Endothelial cell of umbilical vein (primary cell): ENCODE measurements around the gene KAT6B. TPM values are rescaled to one million over a fixed set of nuclear protein-coding genes. Genes with fewer than 3 reads are reported as not detected.

Source experiments
- BruUV-seq: library from RNA; stranded (reverse); fragments of 400-500 nt; replicated peaks from 2 replicates; lab custom pipeline; 2021; lab: Mats Ljungman, UMichigan
- CTCF ChIA-PET: fragments of 300-600, 350-600 bp; sonication (Branson Sonifier 250); formaldehyde crosslinking; loops from one replicate; lab custom pipeline; 2021; ENCODE audit warnings: antibody characterized with exemption, inconsistent platforms; lab: Charles Lee
- POLR2A ChIA-PET: fragments of 300-600, 350-600 bp; sonication (Branson Sonifier 250); formaldehyde crosslinking; loops from one replicate; lab custom pipeline; 2021; ENCODE audit warnings: antibody characterized with exemption, inconsistent platforms; lab: Charles Lee
- DNase-seq: peaks from one replicate; pipeline ENCODE4 v3.0.0-alpha.2; 2011; ENCODE audit warnings: low read depth, low spot score
- FAIRE-seq: peaks from 2 replicates; lab custom pipeline; 2011; peaks lifted over from hg19 to GRCh38; lab: Jason Lieb, UNC
- H2AFZ ChIP-seq: 2 replicates; pipeline ENCODE4 v1.6.0; 2012; ENCODE audit warnings: low read depth, low read length, control low read depth, inconsistent platforms
- H3K27ac ChIP-seq: 2 replicates; pipeline ENCODE4 v1.5.1; 2011; ENCODE audit warnings: low read depth, mild to moderate bottlenecking, control low read depth, low read length, moderate library complexity; ENCODE audit not compliant: insufficient read depth
- H3K27me3 ChIP-seq, 2 experiments: 2 replicates each; pipeline versions ENCODE4 v1.6.0 to v1.6.1; 2011; ENCODE audit warnings: low read length in 2 of 2, mixed read lengths in 1 of 2; ENCODE audit not compliant: control insufficient read depth in 2 of 2, insufficient read depth in 2 of 2
- H3K36me3 ChIP-seq, 2 experiments: 2 replicates in 1 of 2; 3 replicates in 1 of 2; pipeline ENCODE4 v1.5.1; 2011; ENCODE audit warnings: low read length in 2 of 2, mild to moderate bottlenecking in 1 of 2, moderate library complexity in 1 of 2; ENCODE audit not compliant: control insufficient read depth in 2 of 2, insufficient read depth in 2 of 2; ENCODE audit errors: extremely low read depth in 1 of 2
- H3K4me1 ChIP-seq: 3 replicates; pipeline ENCODE4 v1.5.1; 2011; ENCODE audit warnings: mild to moderate bottlenecking, low read length; ENCODE audit not compliant: control insufficient read depth, insufficient read depth; ENCODE audit errors: extremely low read depth
- H3K4me2 ChIP-seq: 2 replicates; pipeline ENCODE4 v1.6.1; 2011; ENCODE audit warnings: low read length, control low read depth, mixed read lengths; ENCODE audit not compliant: insufficient read depth
- H3K4me3 ChIP-seq, 3 experiments: fragments of 200-600 bp in 1 of 3; sonication (generic), shearing (Covaris generic) in 1 of 3; replicated peaks in 1 of 3; 2 replicates each; pipeline ENCODE4 v1.5.1; 2011 to 2016; ENCODE audit warnings: control low read depth in 3 of 3, low read length in 3 of 3, mild to moderate bottlenecking in 2 of 3, inconsistent platforms in 1 of 3, low read depth in 1 of 3, moderate library complexity in 1 of 3; ENCODE audit not compliant: insufficient read depth in 1 of 3
- H3K79me2 ChIP-seq: 2 replicates; pipeline ENCODE4 v1.6.0; 2012; ENCODE audit warnings: low read length, inconsistent platforms; ENCODE audit not compliant: control insufficient read depth, insufficient read depth
- H3K9ac ChIP-seq: replicated peaks from 2 replicates; pipeline ENCODE3; 2011; ENCODE audit warnings: low read length, control low read depth; ENCODE audit not compliant: insufficient read depth; ENCODE audit errors: extremely low read depth
- H3K9me1 ChIP-seq: replicated peaks from 3 replicates; pipeline ENCODE4 v1.6.0; 2011; ENCODE audit warnings: mild to moderate bottlenecking, low read length; ENCODE audit not compliant: control insufficient read depth, insufficient read depth; ENCODE audit errors: extremely low read depth
- H3K9me3 ChIP-seq: replicated peaks from 2 replicates; pipeline ENCODE4 v1.5.1; 2012; ENCODE audit warnings: low read length, inconsistent platforms; ENCODE audit not compliant: control insufficient read depth, insufficient read depth
- H4K20me1 ChIP-seq: replicated peaks from 2 replicates; pipeline ENCODE3; 2011; ENCODE audit warnings: mild to moderate bottlenecking, low read length; ENCODE audit not compliant: control insufficient read depth, insufficient read depth; ENCODE audit errors: extremely low read depth
- CTCF ChIP-seq, 2 donors: IDR thresholded peaks; 1 replicate in 1 of 2; 2 replicates in 1 of 2; pipeline ENCODE4 v1.5.1; 2011; ENCODE audit warnings: low read length in 2 of 2, mild to moderate bottlenecking in 2 of 2, moderate library complexity in 2 of 2, control low read depth in 1 of 2, inconsistent platforms in 1 of 2, low read depth in 1 of 2; ENCODE audit not compliant: insufficient read depth in 1 of 2; ENCODE audit errors: extremely low read depth in 1 of 2
- EZH2 ChIP-seq: IDR thresholded peaks from 2 replicates; pipeline ENCODE4 v1.6.1; 2012; ENCODE audit warnings: borderline replicate concordance, low read depth, mild to moderate bottlenecking, moderate library complexity, low read length, inconsistent platforms; ENCODE audit not compliant: severe bottlenecking
- FOS ChIP-seq: IDR thresholded peaks from 2 replicates; pipeline ENCODE4 v1.6.1; 2011; ENCODE audit warnings: mild to moderate bottlenecking, low read length, moderate library complexity, borderline replicate concordance; ENCODE audit not compliant: insufficient read depth
- GATA2 ChIP-seq: IDR thresholded peaks from 2 replicates; pipeline ENCODE4 v1.7.0; 2011; ENCODE audit warnings: low read depth, mild to moderate bottlenecking, moderate library complexity, mixed read lengths, low read length; ENCODE audit not compliant: insufficient read length, insufficient read depth
- JUN ChIP-seq: IDR thresholded peaks from 2 replicates; pipeline ENCODE4 v1.6.1; 2011; ENCODE audit warnings: borderline replicate concordance, low read depth; ENCODE audit not compliant: insufficient read length, insufficient read depth
- MAX ChIP-seq: IDR thresholded peaks from 2 replicates; pipeline ENCODE4 v1.6.1; 2011; ENCODE audit not compliant: insufficient read depth, insufficient read length
- MYC ChIP-seq: IDR thresholded peaks from one replicate; pipeline ENCODE4 v1.6.1; 2011; ENCODE audit warnings: mild to moderate bottlenecking, low read depth, low read length
- POLR2A ChIP-seq: IDR thresholded peaks from 2 replicates; pipeline ENCODE4 v1.6.1; 2012; ENCODE audit warnings: low read depth, mild to moderate bottlenecking, control low read depth, low read length
- POLR2AphosphoS5 ChIP-seq: IDR thresholded peaks from 2 replicates; pipeline ENCODE4 v1.6.1; 2012; ENCODE audit warnings: low read depth, mild to moderate bottlenecking, control low read depth, low read length, moderate library complexity; ENCODE audit not compliant: insufficient read depth
- dilution Hi-C: fragments of 300-500 bp; cut with MboI; formaldehyde crosslinking; loops from one replicate; pipeline ENCODE4 v1.15.0; 2019; ENCODE audit warnings: low sequenced_read_pairs; ENCODE audit not compliant: extremely low pct_ligation_motif_present
- intact Hi-C: fragments of 100-400 bp; cut with micrococcal nuclease; formaldehyde crosslinking; loops from one replicate; pipeline ENCODE4 v1.10.0; 2022
- polyA plus RNA-seq, 4 experiments: library from polyadenylated mRNA; depleted of rRNA in 3 of 4; stranded (reverse) in 3 of 4; unstranded in 1 of 4; fragments of >200 nt; gene quantifications; 2 replicates each; pipeline versions ENCODE4 v1.2.1 to v1.2.3, GENCODE V29; 2011 to 2012; ENCODE audit warnings: missing spikeins in 1 of 4
- total RNA-seq: library from RNA; stranded (reverse); gene quantifications from 2 replicates; pipeline ENCODE4 v1.2.3, GENCODE V29; 2021

KAT6B gene
- total and polyA plus RNA-seq, 2 donors (not counting 3 experiments of a cell fraction or from before 2014, with no cell fraction given), result 4.5 to 17.0 TPM

- Histone ChIP-seq H3K9me1 (no peaks in the 10 kb centered on the region), H3K27ac (no peak overlapping the region), H3K9ac (no peak overlapping the region), H3K36me3 (no peaks in the 10 kb centered on the region), H3K27me3 (peaks cover 4 to 6% of the 10 kb centered on the region in 2 experiments), H3K4me1 (no peaks in the 10 kb centered on the region), H3K9me3 (no peaks in the 10 kb centered on the region), H3K4me2 (no peak overlapping the region), H3K79me2 (no peaks in the 10 kb centered on the region), H4K20me1 (no peaks in the 10 kb centered on the region), H2AFZ (no peak overlapping the region), H3K4me3 (no peak overlapping the region)
- dilution Hi-C loops, result no loop called here
- intact Hi-C loops, result no loop called here
- TF ChIP-seq EZH2, result no peak
- no peak for TF ChIP-seq POLR2A
- TF ChIP-seq CTCF (IDR thresholded peaks at IDR 0.05; ENCODE audit: extremely low read depth in 1 of 2, insufficient read depth in 1 of 2, low read depth in 1 of 2, low read length in 2 of 2), result no peak
- no peak for TF ChIP-seq MAX
- no peak for TF ChIP-seq FOS
- no peak for TF ChIP-seq MYC
- TF ChIP-seq POLR2AphosphoS5, result no peak
- TF ChIP-seq JUN, result no peak
- no peak for TF ChIP-seq GATA2
- BruUV-seq, result no TSS peak
- no peak for FAIRE-seq
- DNase-seq, result no peak
- POLR2A ChIA-PET, result interaction anchor here (0.7 kb wide), 1 partner anchor 10 kb away, joined by 3 read pairs; no protein-coding TSS in a partner anchor
- CTCF ChIA-PET, result interaction anchor here (1.7 kb wide), 1 partner anchor 15 kb away, joined by 3 read pairs; no protein-coding TSS in a partner anchor
These were observed 222.3 kb downstream of the KAT6B start for GRCh38 chr10:75048669-75049098.
